ENCODE results near the gene ZNF212.
"Not testable (repeated sequence)": the region's sequence is repeated elsewhere in the genome, so short reads cannot be mapped to it uniquely, and the experiment has no call there.

GRCh38 chr7:149250151-149250550, 10.7 kb downstream of the ZNF212 start:
- not testable (repeated sequence) for TF ChIP-seq POLR2AphosphoS5, CTCF (IDR thresholded peaks at IDR 0.05)
